OCI-M2 (cell line): Measurements from ENCODE around the gene PAX8.

Experiments
- DNase-seq: peaks from one replicate; lab custom pipeline; 2025; ENCODE audit not compliant: unreplicated experiment; lab: John Stamatoyannopoulos, UW

PAX8 gene

DNA sequence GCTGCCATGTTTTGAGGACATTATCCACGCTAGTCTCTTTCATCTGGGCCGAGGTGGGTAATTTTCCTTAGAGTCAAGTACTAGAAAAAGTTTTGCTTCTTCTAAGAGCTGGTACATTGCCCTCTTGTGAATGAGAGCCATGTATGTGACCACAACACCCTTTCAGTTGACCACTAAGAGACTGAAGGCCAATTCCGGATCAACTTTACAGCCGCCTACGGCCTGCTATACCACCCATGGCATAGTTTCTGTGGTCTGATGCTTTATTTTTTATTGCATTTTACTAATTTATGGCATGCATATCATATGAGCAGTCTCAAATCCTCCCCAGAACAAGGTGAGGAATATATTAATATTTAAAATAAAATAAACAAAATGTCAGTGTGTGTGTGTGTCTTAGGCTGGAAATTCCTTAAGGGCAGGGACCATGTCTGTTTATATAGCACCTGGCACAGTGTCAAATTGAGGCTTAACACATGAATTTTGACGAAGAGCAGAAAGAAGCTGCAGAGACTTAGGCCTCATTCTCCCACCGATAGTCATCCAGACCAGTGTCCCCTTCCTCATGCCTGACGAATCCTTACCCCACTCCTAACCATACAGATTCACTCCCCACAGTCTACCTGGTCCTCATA lies 69.6 kb downstream of the PAX8 start:
- no peak for DNase-seq

- no peak for DNase-seq
These were observed 70.3 kb downstream of the PAX8 start for GRCh38 chr2:113208396-113208795.

GRCh38 chr2:113207021-113207420 lies 71.7 kb downstream of the PAX8 start:
- no peak for DNase-seq

DNA sequence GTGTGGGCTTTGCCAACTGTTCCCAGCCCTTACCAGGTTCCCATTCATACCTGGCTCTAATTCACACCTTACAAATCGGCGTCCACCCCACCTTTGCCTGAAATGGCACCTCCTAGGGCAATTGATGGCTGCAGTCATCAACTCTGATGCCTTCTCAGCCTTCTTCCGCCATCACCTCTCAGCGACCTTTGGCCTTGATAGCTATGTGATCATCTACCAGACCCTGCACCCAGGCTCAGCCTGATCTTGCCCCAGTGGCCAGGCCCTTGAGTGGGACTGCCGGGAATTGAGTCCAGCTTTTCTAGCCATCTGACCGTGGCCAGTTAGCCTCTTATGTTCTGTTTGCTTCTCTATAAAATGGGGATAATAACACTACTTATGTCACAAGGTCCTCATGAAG lies 72.5 kb downstream of the PAX8 start:
- no peak for DNase-seq

GRCh38 chr2:113203901-113204519 lies 74.7 kb downstream of the PAX8 start:
- peak; percentile 5 for DNase-seq

DNA sequence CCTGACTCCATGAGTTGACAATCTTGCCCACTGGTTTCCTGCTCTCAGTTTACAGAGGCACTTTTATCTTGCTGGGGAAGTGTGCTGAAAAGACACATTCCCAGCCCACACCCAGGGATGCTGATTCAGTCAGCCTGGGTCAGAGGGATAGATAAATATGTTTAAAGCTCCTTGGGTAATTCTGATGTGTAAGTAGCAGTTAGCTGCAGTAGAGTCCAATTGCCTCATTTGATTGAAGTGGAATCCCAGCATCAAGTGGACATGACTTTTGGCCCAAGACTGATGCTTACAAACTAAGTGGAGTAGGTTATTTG lies 75.5 kb downstream of the PAX8 start:
- no peak for DNase-seq

GRCh38 chr2:113202305-113203216 lies 76.2 kb downstream of the PAX8 start:
- DNase-seq = no peak

GRCh38 chr2:113201496-113202304 lies 77.0 kb downstream of the PAX8 start:
- no peak for DNase-seq

GRCh38 chr2:113200736-113201490 lies 77.8 kb downstream of the PAX8 start:
- no peak for DNase-seq

DNA sequence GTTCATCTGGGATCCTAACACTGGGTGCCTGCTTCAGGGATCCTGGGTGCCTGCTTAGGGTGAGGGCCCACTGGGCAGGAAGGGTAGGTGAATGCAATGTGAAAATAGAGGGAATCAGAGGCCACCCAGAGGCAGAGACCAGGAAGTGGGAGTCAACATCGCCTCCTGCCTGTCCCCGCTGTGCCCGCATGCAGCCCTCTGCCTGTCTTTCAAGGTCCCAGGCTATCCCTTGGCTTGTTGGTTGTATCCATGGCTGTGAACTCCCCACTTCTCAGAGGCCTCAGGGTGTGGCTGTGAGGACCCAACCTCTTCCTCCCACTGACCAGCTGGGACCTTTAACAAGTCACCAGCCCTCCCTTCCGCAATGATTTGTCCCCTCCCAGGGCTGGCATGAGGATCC lies 78.5 kb downstream of the PAX8 start:
- DNase-seq = no peak

GRCh38 chr2:113198790-113199612 lies 79.7 kb downstream of the PAX8 start:
- DNase-seq = no peak

GRCh38 chr2:113198048-113198789 lies 80.5 kb downstream of the PAX8 start:
- no peak for DNase-seq

GRCh38 chr2:113197347-113198047 lies 81.2 kb downstream of the PAX8 start:
- DNase-seq = no peak

- no peak for DNase-seq
These were observed 81.9 kb downstream of the PAX8 start for GRCh38 chr2:113196839-113197238.

- DNase-seq = no peak
These were observed 82.7 kb downstream of the PAX8 start for GRCh38 chr2:113195923-113196501.

- DNase-seq = no peak
These were observed 86.1 kb downstream of the PAX8 start for GRCh38 chr2:113192459-113193100.

- DNase-seq = no peak
These were observed 87.8 kb downstream of the PAX8 start for GRCh38 chr2:113190871-113191270.

GRCh38 chr2:113187771-113188170 lies 91.0 kb downstream of the PAX8 start:
- DNase-seq = no peak
